ENCODE measurements around the gene SPINDOC.
"Not testable (repeated sequence)": the region's sequence is repeated elsewhere in the genome, so short reads cannot be mapped to it uniquely, and the experiment has no call there.

Gene SPINDOC

DNA sequence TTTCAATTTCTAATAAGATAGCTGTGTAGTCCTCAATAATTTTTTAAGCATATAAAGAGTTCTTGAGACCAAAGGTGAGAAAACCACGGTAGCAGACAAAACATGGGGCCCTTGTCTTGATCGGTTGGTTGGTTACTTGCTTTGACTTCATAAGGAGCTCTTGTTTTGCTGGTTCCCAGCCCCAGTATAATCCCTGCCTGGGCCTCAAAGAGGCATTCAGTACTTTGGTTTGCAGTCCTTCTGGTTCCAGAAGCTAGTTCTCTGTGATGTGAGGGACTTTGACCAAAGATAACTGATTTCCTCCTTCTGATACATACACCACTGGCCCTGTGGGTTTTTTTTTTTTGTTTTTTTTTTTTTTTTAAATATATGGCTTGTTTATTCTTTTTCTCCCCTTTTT, 42.7 kb downstream of the SPINDOC start:
- no peak for DNase-seq (ENCODE audit: low spot score)

DNA sequence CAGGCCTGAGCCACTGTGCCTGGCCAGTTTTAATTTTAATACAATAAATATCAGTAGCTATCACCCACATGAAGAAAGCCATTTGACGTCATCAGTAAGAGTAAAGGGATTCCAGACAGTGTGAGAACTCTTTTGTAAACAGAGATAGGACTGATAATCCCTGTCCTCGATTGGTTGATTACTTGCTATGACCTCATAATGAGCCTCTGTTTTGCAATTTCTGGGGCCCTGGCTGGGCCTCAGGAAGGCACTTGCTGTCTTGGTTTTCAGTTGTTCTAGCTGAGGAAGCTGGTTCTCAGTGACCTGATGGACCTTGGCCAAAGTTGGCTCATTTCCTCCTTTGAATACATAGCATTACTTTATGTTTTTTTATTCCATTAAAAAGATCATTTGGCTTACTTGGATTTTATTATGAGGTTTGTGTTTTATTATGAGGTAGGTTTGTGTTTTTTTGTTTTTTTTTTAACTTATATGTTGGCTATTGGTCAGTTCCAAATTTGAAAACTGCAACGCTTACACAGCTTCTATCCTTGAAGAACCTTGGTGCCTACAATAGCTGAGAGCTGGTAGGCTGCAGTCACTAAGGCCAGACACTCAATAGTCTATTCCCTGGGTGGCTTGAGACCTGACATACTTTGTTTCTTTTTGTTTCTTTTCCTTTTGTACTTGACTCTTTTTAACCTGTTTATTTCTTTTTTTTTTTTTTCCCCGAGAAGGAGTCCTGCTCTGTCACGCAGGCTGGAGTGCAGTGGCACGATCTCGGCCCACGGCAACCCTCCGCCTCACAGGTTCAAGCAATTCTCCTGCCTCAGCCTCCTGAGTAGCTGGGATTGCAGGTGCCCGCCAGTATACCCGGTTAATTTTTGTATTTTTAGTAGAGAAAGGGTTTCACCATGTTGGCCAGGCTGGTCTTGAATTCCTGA, 45.6 kb downstream of the SPINDOC start:
- DNase-seq (ENCODE audit: low spot score): no peak

DNA sequence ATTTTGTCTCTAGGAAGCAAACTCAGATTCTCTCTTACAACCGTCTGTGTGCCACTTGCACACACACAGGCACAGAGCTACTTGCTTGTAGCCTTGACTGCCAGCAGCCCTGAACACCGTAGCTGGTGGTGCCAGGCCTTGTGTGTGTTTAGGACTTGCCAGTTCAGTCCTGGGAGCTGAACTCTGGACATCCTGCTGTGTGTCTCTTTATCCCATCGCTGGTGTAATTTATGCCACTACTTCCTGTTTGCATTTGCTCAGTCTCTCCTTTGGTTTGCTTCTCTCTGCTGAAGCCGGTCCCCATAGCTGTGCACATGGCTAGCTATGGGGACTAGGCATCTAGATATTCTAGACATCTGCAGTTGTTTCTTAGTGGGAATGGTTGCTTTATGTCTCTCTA, 49.7 kb downstream of the SPINDOC start:
- no peak for DNase-seq (ENCODE audit: low spot score)

DNA sequence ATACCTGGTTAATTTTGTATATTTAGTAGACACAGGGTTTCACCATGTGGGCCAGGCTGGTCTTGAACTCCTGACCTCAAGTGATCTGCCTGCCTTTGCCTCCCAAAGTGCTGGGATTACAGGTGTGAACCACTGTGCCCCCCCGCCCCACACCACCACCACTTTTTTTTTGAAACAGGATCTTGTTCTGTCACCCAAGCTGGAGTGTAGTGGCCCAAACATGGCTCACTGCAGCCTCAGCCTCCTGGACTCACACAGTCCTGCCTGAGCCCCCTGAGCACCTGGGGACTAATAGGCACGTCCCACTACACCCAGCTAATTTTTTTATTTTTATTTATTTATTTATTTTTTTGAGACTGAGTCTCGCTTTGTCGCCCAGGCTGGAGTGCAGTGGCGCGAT, 50.4 kb downstream of the SPINDOC start:
- not testable (repeated sequence) for DNase-seq (ENCODE audit: low spot score)

DNA sequence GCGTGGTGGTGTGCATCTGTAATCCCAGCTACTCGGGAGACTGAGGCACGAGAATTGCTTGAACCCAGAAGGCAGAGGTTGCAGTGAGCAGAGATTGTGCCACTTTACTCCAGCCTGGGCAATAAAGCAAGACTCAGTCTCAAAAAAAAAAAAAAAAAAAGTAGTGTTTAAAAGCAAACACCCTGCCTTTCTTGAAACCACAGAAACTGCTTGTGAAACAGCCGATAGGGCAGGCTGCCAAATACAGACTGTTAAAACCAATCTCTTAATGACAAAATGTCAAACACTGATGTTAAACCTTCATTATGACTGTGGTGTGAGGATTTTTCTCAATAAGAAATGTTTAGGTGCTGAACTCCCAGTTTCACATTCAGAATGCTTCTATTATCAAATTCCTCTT, 53.0 kb downstream of the SPINDOC start:
- no peak for DNase-seq (ENCODE audit: low spot score)

DNA sequence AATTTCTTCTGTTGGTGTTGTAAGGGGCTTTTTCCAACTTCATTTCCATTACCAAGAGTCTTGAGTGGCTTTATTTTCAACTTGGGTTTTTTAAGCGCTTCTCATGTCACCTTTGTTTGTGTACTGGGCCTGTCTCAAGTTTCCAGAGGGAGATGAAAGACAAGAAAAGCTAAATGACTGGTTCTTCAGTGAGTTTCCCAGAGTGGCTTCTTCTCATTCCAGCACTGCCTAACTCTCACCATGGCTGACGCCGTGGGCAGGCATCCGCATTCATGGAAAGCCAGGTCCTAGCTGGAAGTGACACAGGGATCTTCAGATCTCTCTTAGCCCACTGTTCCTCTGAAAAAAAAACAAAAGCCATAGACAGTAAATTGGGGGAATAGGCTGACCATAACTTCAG, 54.3 kb downstream of the SPINDOC start:
- no peak for DNase-seq (ENCODE audit: low spot score)

DNA sequence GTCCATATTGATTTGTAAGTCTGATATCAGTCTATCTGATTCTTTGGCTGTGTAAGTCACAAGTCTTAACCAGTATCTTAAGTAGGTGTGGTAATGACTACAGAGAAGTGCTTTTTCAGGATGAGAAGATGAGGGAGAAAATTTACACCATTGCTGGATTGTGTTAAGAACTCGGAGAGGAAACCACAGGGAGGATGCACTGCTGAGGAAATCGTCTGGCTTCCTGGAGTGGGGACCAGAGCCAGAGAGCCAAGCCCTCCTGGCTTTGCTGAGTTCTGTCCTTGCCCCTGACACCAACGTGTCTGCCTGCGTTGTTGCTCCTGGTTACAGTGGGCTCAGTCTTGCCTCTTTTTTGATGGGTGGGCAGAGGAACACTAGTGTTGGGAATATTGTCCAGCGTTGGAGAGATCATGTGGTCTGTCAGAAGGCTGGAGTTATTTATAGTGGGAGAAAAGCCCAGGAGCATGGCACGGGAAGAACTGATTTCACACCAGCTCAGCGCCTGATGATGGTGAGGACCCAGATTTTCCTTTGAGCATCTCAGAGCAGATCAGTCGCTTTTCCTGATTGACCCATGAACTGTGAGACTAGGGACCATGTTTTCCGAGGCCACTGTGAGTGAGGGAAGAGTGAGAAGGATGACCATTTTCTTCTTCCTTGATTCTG, 55.3 kb downstream of the SPINDOC start:
- DNase-seq (ENCODE audit: low spot score): no peak

DNA sequence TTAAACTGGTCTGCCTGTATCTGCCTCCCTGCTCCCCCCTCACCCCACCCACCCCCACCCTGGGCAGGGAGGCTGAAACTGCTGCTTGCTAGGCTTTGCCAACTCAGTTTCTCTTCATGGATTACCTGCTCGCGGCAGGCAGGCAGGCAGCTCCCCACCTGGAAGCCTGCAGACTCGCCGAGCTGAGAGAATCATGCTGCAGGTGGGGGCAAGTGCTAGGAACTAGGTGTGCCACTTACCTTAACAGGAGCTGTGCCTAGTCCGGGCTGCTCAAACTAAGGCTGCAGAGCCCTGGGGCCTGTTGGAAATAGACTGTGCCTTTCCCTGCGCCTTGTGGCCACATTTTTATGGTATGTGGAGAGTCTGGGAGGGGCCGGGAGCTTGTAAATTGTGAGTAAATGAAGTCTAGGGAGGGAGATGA, 55.9 kb downstream of the SPINDOC start:
- no peak for DNase-seq (ENCODE audit: low spot score)

DNA sequence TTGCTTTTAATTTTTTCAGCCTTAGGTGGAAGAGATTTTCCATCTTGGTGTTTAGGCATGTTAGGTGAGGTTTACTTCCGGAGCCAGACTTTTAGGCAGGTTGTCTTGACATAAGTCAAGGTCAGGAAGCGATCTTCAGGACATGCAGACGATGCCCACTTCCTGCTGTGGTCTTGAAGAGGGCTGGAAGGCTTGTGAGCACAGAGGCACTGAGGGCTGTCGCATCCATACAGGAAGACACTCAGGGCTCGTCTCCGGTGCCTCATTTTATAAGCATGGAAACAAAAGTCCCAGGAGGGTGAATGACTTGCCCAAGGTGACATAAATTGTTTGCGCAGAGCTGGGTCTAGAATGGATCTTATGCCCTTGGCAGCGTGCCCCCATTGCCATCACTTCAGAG, 56.4 kb downstream of the SPINDOC start:
- no peak for DNase-seq (ENCODE audit: low spot score)

DNA sequence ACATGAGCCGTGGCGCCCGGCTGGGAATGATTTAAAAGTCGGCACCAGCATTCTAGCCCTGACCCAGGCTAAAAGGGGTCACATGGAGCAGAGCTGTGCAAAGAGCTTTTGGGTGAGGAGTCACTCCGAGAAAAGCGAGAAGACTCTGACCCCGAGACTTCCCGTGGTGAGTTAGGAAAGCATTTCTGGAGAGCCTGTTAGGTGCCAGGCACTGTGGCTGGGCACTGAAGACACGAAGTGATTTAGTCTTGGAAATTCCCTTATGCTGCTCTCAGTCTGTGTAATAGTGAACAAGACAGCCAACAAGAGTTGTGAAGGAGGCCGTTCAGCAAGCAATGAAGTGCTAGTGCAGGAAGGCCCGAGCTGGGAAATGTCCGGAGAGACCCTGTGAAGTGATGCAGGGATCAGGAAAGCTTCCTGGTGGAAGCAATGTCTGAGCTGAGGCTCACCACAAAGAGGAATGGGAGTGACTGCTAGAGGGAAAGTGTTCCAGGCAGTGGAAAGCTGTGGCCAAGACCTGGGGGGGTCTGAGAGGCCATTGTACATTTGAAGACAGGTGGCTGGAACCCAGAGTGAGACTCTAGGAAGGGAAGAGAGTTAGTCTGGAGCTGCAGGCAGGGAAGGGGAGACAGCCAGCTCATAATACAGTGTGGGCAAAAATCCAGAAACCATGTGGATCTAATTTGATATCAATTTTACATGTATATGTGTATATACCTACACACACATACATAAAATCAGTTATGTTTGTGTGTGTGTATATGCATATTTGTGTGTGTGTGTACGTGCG, 57.3 kb downstream of the SPINDOC start:
- DNase-seq (ENCODE audit: low spot score): no peak

DNA sequence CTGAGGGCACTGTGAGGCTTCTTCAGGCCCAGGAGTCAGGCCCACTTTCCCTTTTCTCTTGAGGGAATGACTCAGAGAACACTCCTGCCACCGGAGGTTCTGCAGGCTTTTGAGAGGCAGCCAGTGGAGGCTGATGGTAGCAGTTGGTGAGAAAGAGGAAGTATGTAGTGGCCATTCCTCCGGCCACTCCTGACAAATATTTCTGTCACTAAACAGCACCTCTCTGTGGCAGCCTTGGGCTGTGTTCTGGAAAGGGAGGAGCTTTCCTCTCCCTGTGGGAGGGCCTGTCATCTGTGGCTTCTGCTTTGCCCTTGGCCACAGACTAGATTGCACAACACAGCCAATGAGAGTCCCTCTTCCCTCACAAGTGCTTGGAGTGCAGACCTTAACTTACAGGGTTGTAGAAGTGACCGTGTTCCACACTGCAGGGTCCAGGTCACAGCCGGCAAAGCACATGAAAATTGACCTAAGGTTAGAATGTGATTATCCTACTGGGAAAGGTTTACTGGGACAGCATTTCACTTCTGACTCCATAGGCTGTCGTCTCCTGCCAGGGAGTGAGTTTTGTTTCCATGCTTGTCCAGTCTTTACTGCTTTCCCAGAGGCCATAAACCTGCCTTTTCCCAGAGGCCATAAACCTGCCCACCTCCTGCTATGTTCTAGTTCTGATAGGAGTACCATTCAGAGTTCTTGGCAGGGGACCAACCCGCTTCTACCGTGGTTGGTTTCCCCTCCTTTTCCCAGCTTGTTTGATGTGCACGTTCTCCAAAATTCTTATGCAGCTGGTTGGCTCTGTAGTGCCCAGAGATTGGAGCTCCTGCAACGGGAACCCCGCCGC, 58.9 kb downstream of the SPINDOC start:
- peak; percentile 90 for DNase-seq (ENCODE audit: low spot score)

DNA sequence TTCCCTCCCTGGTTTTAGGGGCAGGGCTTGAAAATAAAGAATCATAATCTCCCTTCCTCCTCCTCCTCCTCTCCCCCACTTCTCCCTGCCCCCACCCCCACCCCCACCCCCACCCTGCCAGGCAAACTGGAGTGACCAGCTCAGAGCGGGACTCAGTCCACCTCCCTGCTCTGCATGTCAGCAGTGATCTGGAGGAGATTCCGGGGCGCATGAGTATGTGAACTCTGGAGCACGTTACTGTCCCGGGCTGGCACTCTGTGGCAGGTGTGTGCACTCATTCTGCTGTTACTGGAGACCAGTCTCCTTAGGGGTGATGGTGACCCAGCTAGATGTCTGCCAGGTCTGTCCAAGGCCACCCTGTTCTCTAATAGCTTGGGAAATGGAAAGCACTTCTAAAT, 59.5 kb downstream of the SPINDOC start:
- no peak for DNase-seq (ENCODE audit: low spot score)

DNA sequence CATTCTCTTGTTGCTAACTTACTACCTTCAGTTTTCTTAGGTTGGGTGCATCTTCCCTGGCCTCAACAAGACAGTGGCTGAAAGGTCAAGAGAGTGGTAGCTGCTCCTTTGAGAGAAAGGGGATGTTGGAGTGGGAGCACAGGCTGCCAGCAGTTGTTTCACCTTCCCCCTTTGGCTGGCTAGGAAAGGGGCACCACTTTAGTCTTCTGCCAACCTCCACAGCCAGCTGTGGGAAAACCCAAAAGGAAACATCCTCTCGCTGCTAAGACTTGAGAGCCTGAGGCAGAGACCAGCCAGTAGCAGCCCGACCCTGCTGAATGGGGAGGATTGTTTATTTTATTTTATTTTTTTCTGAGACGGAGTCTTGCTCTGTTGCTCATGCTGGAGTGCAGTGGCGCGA, 60.1 kb downstream of the SPINDOC start:
- DNase-seq (ENCODE audit: low spot score): no peak

DNA sequence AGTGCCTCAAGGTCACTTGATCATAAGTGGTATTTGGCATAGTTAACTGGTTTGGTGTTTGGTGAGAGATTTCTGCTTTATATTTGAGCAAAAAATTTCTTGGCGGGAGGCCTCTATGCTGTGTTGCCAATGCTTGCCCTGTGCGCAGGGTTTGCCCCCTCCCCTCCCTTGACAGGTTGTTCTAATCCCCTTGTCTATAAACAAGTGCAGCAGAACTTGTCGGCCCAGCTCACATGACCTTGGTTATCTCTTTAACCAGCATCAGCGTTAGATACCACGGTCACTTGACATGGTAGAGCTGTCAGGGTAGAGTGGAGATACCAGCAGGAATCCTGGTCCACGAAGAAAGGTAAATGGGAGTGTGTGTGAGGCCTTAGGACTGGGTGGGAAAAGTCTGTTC, 61.3 kb downstream of the SPINDOC start:
- DNase-seq (ENCODE audit: low spot score): no peak

DNA sequence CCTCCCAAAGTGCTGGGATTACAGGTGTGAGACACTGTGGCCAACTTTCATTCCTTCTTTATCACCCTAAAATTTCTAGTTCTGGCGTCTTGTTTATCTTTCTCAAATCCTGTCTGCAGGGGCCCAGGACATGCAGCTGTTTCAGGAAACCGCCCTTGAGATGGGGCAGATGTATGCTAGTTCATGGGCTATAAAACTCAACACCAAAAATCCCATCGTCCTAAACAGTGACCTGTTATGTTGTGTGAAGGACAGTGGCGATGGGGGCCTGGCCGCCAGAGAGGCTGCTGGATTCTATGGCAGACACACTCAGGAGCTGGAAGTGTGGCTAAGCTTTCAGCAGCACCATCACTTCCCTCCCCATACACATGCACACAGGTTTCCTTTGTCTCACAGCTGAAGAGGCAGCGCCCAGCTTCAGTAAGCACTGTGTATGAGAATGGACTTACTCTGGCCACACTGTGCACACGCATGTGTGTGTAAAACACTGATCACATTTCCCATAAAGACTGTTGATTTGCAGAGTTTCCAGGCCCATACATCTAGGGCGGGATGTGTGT, 62.3 kb downstream of the SPINDOC start:
- no peak for DNase-seq (ENCODE audit: low spot score)

DNA sequence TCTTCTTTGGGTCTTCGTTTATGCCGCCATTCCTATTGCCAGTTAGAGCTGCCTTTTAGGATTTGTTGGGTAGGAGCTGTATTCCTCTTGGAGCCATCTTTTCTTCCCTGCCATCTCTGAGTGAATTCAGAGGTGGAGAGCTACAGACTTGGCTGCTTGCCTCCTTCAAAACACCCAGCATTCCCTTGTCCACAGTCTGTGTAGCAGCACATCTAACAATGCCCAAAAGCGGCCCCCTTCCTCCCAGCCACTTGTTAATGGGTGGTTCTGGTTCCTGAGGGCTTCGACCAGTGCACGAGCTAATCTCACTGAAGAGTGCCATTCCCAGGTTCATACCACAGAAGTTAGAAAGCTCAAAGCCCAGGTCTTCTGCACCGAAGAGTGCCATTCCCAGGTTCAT, 63.4 kb downstream of the SPINDOC start:
- DNase-seq (ENCODE audit: low spot score): no peak
